Panc1 (cell line): ENCODE measurements around the gene CHDH. TPM values are rescaled to one million over a fixed set of nuclear protein-coding genes. Genes with fewer than 3 reads are reported as not detected.
A peak's percentile ranks its signal among the peaks of the same experiment; 100 is the strongest.

Experiments used
- ATAC-seq: fragments of 200-7000 bp; cut with Tn5 transposase; 2 replicates; pipeline ENCODE4 v1.9.1; 2020; ENCODE audit warnings: mild to moderate bottlenecking, moderate library complexity
- BruUV-seq: library from RNA; stranded (reverse); fragments of 400-500 nt; replicated peaks from 2 replicates; lab custom pipeline; 2021; lab: Mats Ljungman, UMichigan
- CTCF ChIA-PET: fragments of 300-600 bp; sonication (Branson Sonifier 250); formaldehyde crosslinking; loops from one replicate; lab custom pipeline; 2022; ENCODE audit warnings: antibody characterized with exemption; lab: Charles Lee
- POLR2A ChIA-PET: fragments of 300-600 bp; sonication (Branson Sonifier 250); formaldehyde crosslinking; loops from one replicate; lab custom pipeline; 2022; ENCODE audit warnings: antibody characterized with exemption; lab: Charles Lee
- DNase-seq: peaks from one replicate; pipeline ENCODE4 v3.0.0-alpha.2; 2010; ENCODE audit warnings: low read depth, low spot score
- H3K27ac ChIP-seq: 2 replicates; pipeline ENCODE4 v1.5.1; 2011; ENCODE audit warnings: mild to moderate bottlenecking, low read length, inconsistent platforms
- H3K27me3 ChIP-seq: fragments of 200-500 bp; sonication (Bioruptor generic); 2 replicates; pipeline ENCODE4 v1.6.0; 2014; ENCODE audit warnings: low read length, inconsistent platforms; ENCODE audit not compliant: control insufficient read depth, insufficient read depth
- H3K36me3 ChIP-seq: fragments of 200-500 bp; sonication (Bioruptor generic); 2 replicates; pipeline ENCODE4 v1.5.1; 2014; ENCODE audit warnings: inconsistent platforms, mild to moderate bottlenecking, low read length, moderate library complexity; ENCODE audit not compliant: control insufficient read depth, insufficient read depth
- H3K4me1 ChIP-seq: 2 replicates; pipeline ENCODE4 v1.5.1; 2011; ENCODE audit warnings: inconsistent platforms, mild to moderate bottlenecking, low read length, moderate library complexity; ENCODE audit not compliant: control insufficient read depth, insufficient read depth
- H3K4me3 ChIP-seq, 2 experiments: 2 replicates each; pipeline ENCODE4 v1.5.1; 2011 to 2012; ENCODE audit warnings: low read depth in 2 of 2, low read length in 2 of 2, mild to moderate bottlenecking in 2 of 2, inconsistent platforms in 1 of 2, moderate library complexity in 1 of 2
- H3K9me3 ChIP-seq: fragments of 200-500 bp; sonication (Bioruptor generic); 2 replicates; pipeline ENCODE4 v1.5.1; 2014; ENCODE audit warnings: low read depth, mild to moderate bottlenecking, inconsistent platforms, low read length, moderate library complexity; ENCODE audit not compliant: control insufficient read depth, insufficient read depth
- POLR2AphosphoS5 ChIP-seq: IDR thresholded peaks from 2 replicates; pipeline ENCODE4 v1.6.1; 2012; ENCODE audit warnings: mild to moderate bottlenecking, low read depth, low read length, moderate library complexity
- SIN3A ChIP-seq: IDR thresholded peaks from 2 replicates; pipeline ENCODE4 v1.6.1; 2012; ENCODE audit warnings: low read depth, mild to moderate bottlenecking, low read length, moderate library complexity, borderline replicate concordance; ENCODE audit not compliant: insufficient read depth
- TCF7L2 ChIP-seq: IDR thresholded peaks from 2 replicates; pipeline ENCODE4 v1.6.1; 2011; ENCODE audit warnings: mild to moderate bottlenecking, low read depth, low read length, inconsistent platforms
- in situ Hi-C: cut with HindIII; loops from 2 replicates; pipeline ENCODE4 v1.10.0; 2016; ENCODE audit warnings: low sequenced_read_pairs, low pct_unique_long_range_greater_than_20kb
- intact Hi-C: fragments of 100-400 bp; cut with micrococcal nuclease; formaldehyde crosslinking; loops from one replicate; pipeline ENCODE4 v1.10.0; 2022; ENCODE audit not compliant: unreplicated experiment
- total RNA-seq: library from RNA; stranded (reverse); gene quantifications from one replicate; pipeline ENCODE4 v1.2.1, GENCODE V29; 2021; ENCODE audit not compliant: unreplicated experiment
- TF ChIP-seq, protein P1 (sequence below): fragments of 450-650 bp; IDR thresholded peaks from 2 replicates; pipeline ENCODE4 v1.5.1; 2017; ENCODE audit warnings: mild to moderate bottlenecking
- TF ChIP-seq, protein P2 (sequence below), 2 experiments: IDR thresholded peaks; 2 replicates each; pipeline ENCODE4 v1.6.1; 2011 to 2012; ENCODE audit warnings: low read depth in 2 of 2, control low read depth in 1 of 2, low read length in 1 of 2, mild to moderate bottlenecking in 1 of 2, moderate library complexity in 1 of 2; ENCODE audit not compliant: insufficient read depth in 1 of 2

Gene CHDH
- total RNA-seq, 1 experiment from 2014 or later = 24.1 TPM

DNA sequence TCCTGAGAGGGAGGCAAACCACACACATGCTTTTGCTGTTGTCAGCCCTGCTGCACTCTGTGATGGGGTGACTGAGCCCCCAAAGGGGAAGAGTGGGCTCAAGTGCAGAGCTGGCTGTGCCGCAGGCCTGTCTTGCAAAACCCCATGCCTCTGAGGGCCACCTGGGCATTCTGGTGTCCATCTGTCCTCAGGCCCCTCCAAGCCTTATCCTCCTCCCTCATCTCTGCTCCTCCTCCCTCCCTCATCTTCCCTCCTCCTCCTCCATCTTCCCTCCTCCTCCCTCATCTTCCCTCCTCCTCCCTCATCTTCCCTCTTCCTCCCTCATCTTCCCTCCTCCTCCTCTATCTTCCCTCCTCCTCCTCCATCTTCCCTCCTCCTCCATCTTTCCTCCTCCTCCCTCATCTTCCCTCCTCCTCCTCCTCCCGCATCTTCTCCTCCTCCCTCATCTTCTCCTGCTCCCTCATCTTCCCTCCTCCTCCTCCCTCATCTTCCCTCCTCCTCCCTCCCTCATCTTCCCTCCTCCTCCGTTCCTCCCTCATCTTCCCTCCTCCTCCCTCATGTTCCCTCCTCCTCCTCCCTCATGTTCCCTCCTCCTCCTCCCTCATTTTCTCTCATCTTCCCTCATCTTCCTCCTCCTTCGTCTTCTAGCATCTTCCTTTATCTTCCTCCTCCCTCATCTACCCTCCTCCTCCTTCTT is 40.6 kb downstream of the CHDH start:
- no peak overlapping the region for H3K4me3 ChIP-seq
- BruUV-seq = no TSS peak
- H3K36me3 ChIP-seq = no peaks in the 10 kb centered on the region
- no peak for DNase-seq
- no peaks in the 10 kb centered on the region for H3K27me3 ChIP-seq
- ChIA-PET POLR2A (no interaction called here), CTCF (no interaction called here)
- no peak for ATAC-seq
- no peak overlapping the region for H3K27ac ChIP-seq
- no peaks in the 10 kb centered on the region for H3K9me3 ChIP-seq
- peaks cover 11% of the 10 kb centered on the region for H3K4me1 ChIP-seq
- intact Hi-C loops = no loop called here
- in situ Hi-C loops = no loop called here
- no peak for TF ChIP-seq TCF7L2
- TF ChIP-seq POLR2AphosphoS5 = no peak
- TF ChIP-seq SIN3A = no peak
- TF ChIP-seq, protein P1, sequence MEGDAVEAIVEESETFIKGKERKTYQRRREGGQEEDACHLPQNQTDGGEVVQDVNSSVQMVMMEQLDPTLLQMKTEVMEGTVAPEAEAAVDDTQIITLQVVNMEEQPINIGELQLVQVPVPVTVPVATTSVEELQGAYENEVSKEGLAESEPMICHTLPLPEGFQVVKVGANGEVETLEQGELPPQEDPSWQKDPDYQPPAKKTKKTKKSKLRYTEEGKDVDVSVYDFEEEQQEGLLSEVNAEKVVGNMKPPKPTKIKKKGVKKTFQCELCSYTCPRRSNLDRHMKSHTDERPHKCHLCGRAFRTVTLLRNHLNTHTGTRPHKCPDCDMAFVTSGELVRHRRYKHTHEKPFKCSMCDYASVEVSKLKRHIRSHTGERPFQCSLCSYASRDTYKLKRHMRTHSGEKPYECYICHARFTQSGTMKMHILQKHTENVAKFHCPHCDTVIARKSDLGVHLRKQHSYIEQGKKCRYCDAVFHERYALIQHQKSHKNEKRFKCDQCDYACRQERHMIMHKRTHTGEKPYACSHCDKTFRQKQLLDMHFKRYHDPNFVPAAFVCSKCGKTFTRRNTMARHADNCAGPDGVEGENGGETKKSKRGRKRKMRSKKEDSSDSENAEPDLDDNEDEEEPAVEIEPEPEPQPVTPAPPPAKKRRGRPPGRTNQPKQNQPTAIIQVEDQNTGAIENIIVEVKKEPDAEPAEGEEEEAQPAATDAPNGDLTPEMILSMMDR = no peak
- TF ChIP-seq, protein P2, sequence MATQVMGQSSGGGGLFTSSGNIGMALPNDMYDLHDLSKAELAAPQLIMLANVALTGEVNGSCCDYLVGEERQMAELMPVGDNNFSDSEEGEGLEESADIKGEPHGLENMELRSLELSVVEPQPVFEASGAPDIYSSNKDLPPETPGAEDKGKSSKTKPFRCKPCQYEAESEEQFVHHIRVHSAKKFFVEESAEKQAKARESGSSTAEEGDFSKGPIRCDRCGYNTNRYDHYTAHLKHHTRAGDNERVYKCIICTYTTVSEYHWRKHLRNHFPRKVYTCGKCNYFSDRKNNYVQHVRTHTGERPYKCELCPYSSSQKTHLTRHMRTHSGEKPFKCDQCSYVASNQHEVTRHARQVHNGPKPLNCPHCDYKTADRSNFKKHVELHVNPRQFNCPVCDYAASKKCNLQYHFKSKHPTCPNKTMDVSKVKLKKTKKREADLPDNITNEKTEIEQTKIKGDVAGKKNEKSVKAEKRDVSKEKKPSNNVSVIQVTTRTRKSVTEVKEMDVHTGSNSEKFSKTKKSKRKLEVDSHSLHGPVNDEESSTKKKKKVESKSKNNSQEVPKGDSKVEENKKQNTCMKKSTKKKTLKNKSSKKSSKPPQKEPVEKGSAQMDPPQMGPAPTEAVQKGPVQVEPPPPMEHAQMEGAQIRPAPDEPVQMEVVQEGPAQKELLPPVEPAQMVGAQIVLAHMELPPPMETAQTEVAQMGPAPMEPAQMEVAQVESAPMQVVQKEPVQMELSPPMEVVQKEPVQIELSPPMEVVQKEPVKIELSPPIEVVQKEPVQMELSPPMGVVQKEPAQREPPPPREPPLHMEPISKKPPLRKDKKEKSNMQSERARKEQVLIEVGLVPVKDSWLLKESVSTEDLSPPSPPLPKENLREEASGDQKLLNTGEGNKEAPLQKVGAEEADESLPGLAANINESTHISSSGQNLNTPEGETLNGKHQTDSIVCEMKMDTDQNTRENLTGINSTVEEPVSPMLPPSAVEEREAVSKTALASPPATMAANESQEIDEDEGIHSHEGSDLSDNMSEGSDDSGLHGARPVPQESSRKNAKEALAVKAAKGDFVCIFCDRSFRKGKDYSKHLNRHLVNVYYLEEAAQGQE (IDR thresholded peaks at IDR 0.05; ENCODE audit: insufficient read depth in 1 of 2, low read depth in 2 of 2, low read length in 1 of 2) = no peak

DNA sequence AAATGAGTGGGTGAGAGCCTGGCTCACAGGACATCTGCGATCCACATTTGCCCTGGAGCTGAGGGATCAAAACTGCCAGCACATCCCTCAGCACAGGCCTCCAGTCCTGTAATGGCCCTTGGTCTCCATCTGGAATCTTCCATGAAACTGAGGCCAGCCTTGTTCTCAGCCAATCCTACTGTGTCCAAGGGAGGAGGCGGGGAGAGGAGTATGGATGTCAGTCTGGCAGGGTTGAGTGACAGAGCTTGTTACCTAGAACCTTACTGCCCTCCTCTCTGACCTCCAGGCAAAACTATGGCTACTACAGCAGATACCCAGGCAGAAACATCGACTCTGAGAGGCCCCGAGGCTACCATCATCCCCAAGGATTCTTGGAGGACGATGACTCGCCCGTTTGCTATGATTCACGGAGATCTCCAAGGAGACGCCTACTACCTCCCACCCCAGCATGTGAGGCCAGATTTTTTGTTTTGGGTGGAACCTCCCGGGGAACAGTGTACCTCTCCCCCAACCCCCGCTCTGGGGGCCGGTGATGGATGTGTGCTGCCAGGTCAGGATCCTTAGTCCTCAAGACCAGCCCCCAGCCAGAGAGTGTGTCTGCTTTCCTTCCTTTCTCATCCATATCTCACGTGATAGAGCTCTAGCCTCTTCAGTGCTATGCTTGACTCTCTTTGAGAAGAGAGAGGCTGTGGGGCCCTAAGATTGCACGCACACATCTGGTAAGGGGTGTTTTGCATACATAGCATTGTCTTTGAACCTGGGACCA is 41.3 kb downstream of the CHDH start:
- TF ChIP-seq SIN3A (no peak), TCF7L2 (no peak), POLR2AphosphoS5 (no peak)
- TF ChIP-seq, protein P1 = no peak
- TF ChIP-seq, protein P2 (IDR thresholded peaks at IDR 0.05; ENCODE audit: insufficient read depth in 1 of 2, low read depth in 2 of 2, low read length in 1 of 2) = no peak
- no TSS peak for BruUV-seq
- Histone ChIP-seq H3K9me3 (no peaks in the 10 kb centered on the region), H3K27ac (no peak overlapping the region; the same call in 1 of the 2 replicates), H3K4me3 (no peak overlapping the region), H3K36me3 (no peaks in the 10 kb centered on the region), H3K4me1 (peaks cover 11% of the 10 kb centered on the region), H3K27me3 (no peaks in the 10 kb centered on the region)
- intact Hi-C loops (no loop called here), in situ Hi-C loops (no loop called here)
- ChIA-PET POLR2A (no interaction called here), CTCF (no interaction called here)
- DNase-seq (peak; percentile 13), ATAC-seq (peak; percentile 84)
